Cardiac atrium fibroblast (primary cell): ENCODE measurements around the gene GORAB. TPM values are rescaled to one million over a fixed set of nuclear protein-coding genes. Genes with fewer than 3 reads are reported as not detected.

Source experiments
- total RNA-seq: library from RNA; depleted of rRNA; stranded (reverse); fragments of >200 nt; gene quantifications from 2 replicates; pipeline ENCODE4 v1.2.3, GENCODE V29; 2015

The GORAB gene, protein sequence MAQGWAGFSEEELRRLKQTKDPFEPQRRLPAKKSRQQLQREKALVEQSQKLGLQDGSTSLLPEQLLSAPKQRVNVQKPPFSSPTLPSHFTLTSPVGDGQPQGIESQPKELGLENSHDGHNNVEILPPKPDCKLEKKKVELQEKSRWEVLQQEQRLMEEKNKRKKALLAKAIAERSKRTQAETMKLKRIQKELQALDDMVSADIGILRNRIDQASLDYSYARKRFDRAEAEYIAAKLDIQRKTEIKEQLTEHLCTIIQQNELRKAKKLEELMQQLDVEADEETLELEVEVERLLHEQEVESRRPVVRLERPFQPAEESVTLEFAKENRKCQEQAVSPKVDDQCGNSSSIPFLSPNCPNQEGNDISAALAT
- total RNA-seq, result 10.7 and 24.1 TPM in 2 replicates

DNA sequence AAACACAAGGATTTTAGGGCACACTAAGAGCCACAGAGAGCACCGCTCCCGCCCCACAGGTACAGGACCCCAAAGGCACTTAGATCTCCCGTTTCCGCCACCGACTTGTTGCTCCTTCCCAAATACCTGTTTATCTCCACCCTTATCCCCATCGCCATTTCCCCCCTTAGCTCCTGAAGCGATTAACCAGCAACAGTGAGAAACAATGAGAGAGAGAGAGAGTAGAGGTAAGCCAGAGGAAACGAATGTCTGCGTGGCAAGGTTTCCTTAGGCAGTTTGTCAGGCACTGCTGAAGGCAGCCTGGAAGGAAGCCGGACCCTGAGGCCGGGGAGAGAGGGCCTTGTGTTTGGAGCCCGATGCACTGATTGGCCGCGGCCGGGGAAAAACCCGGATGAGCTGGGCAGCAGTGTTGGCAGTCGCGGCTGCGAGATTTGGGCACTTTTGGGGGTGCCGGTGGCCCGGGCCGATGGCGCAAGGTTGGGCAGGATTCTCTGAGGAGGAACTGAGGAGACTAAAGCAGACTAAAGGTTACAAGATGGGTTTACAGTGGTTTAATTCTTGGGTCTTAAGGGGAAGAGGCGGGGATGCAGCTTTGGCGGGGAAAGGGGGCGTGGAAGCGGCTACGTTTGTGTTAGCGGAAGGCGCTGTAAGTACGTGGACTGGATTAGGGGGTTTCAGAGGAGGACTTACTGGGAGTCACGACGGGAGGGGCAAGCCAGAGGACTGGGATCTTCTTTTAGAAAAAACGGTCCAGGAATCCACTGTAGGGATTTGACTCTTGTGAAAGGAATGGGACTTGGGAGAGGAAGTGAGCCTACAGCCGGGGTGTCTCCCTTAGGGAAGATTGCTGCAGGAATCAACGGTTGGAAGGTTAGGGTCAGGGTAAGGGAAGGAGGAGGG, at the start of gene GORAB:
Gene GORAB (plus strand): TSS at position 409 of the 900 bp plus-strand sequence. CDS start 58 bp downstream, at position 467.

Other genes with a start within 250 kb of the GORAB start
- 46.5 and 62.1 TPM in 2 replicates for gene PRRX1, start 132.0 kb downstream of the GORAB start, total RNA-seq